Upper lobe of left lung (tissue), 6 donors: Measurements from ENCODE around the gene PAQR8. TPM values are rescaled to one million over a fixed set of nuclear protein-coding genes. Genes with fewer than 3 reads are reported as not detected.
"Not testable (repeated sequence)": the region's sequence is repeated elsewhere in the genome, so short reads cannot be mapped to it uniquely, and the experiment has no call there.

Experiments
- ATAC-seq, 2 donors: fragments of 200-7000 bp; cut with Tn5 transposase; one replicate each; pipeline ENCODE4 v1.9.1; 2022; ENCODE audit warnings: mild to moderate bottlenecking in 2 of 2, moderate library complexity in 2 of 2; ENCODE audit not compliant: low FRiP score in 2 of 2
- DNase-seq, 2 donors: peaks; one replicate each; pipeline ENCODE4 v3.0.0-alpha.2; 2019 to 2020
- H3K27ac ChIP-seq, 4 donors: fragments of 200-600 bp; sonication (generic); one replicate each; pipeline ENCODE4 v1.5.1; 2016 to 2019
- H3K27me3 ChIP-seq, 4 donors: fragments of 200-600 bp; sonication (generic); one replicate each; pipeline ENCODE4 v1.5.1; 2017 to 2019
- H3K36me3 ChIP-seq, 4 donors: fragments of 200-600 bp; sonication (generic); one replicate each; pipeline ENCODE4 v1.5.1; 2016 to 2019
- H3K4me1 ChIP-seq, 4 donors: fragments of 200-600 bp; sonication (generic); one replicate each; pipeline ENCODE4 v1.5.1; 2018 to 2019
- H3K4me3 ChIP-seq, 4 donors: fragments of 200-600 bp; sonication (generic); one replicate each; pipeline ENCODE4 v1.5.1; 2017 to 2019; ENCODE audit warnings: mild to moderate bottlenecking in 2 of 4, moderate library complexity in 1 of 4
- H3K9me3 ChIP-seq, 4 donors: fragments of 200-600 bp; sonication (generic); one replicate each; pipeline ENCODE4 v1.5.1; 2018 to 2019
- CTCF ChIP-seq, 6 experiments: fragments of 450-650 bp in 4 of 6; fragments of 200-600 bp in 2 of 6; sonication (generic) in 2 of 6; IDR thresholded peaks; one replicate each; pipeline ENCODE4 v1.5.1; 2016 to 2019; ENCODE audit warnings: antibody characterized with exemption in 6 of 6
- EP300 ChIP-seq, 4 donors: sonication (generic); formaldehyde crosslinking; IDR thresholded peaks; one replicate each; pipeline ENCODE4 v1.5.1; 2017; ENCODE audit warnings: antibody characterized with exemption in 4 of 4, control low read depth in 2 of 4
- POLR2A ChIP-seq, 4 donors: fragments of 450-650 bp; IDR thresholded peaks; one replicate each; pipeline ENCODE4 v1.5.1; 2016 to 2017; ENCODE audit warnings: antibody characterized with exemption in 4 of 4, mild to moderate bottlenecking in 2 of 4
- POLR2AphosphoS5 ChIP-seq, 2 donors: sonication (generic); formaldehyde crosslinking; IDR thresholded peaks; one replicate each; pipeline ENCODE4 v1.5.1; 2017; ENCODE audit warnings: antibody characterized with exemption in 2 of 2
- WGBS, 2 donors: methylation state at CpG; one replicate each; pipeline ENCODE4 v1.1.5; 2017 to 2018; 5-methylcytosine and 5-hydroxymethylcytosine counted together
- total RNA-seq, 6 donors: library from RNA; depleted of rRNA in 4 of 6; stranded (reverse); fragments of >200 nt in 4 of 6; gene quantifications; one replicate each; pipeline versions ENCODE4 v1.1.0 to v1.2.1, GENCODE V29; 2016 to 2021
- donor health status: DM: no; HTN: no; CAD: no; lungs with moderate emphysema.
- donor health status: DM: no; HTN: yes; CAD: no; lungs with severe emphysema.

The PAQR8 gene
- total RNA-seq, 6 donors from 2014 or later, result 3.4 to 21.6 (median 9.3) TPM

DNA sequence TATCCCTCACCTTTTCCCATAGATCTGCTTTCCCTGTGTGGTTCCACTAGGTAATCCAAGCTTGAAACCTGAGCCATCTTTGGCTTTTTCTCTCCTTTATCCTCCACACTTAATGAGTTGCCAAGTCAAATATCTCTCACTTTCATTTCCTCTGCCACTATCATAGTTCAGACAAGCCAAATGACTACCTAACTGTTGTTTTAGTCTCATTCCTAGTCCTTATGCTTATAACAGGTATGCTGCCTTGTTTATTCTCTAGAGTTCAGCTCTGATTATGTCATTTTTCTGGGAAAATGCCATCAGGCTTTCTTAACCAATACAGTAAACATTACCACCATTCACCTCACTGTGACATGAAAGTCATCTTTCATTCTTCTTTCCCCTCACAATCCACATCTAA is 64.7 kb downstream of the PAQR8 start:
- DNase-seq (no peak), ATAC-seq (no peak)
- Histone ChIP-seq H3K27ac (no peak overlapping the region), H3K36me3 (peaks cover 0 to 8% (median 1%) of the 10 kb centered on the region in 4 donors), H3K4me1 (no peaks in the 10 kb centered on the region), H3K4me3 (no peak overlapping the region), H3K27me3 (no peaks in the 10 kb centered on the region), H3K9me3 (no peaks in the 10 kb centered on the region)
- TF ChIP-seq POLR2A (IDR thresholded peaks at IDR 0.05) (no peak), CTCF (IDR thresholded peaks at IDR 0.05) (no peak), POLR2AphosphoS5 (IDR thresholded peaks at IDR 0.05) (no peak), EP300 (IDR thresholded peaks at IDR 0.05) (no peak)

GRCh38 chr6:52433294-52433693 is 71.3 kb downstream of the PAQR8 start:
- not testable (repeated sequence) for H3K36me3 ChIP-seq, H3K27me3 ChIP-seq, H3K9me3 ChIP-seq, H3K4me1 ChIP-seq, H3K27ac ChIP-seq, DNase-seq, ATAC-seq, H3K4me3 ChIP-seq
- 60 to 78% methylated on average over 2 to 4 of the region's 4 CpGs for WGBS, 2 donors

DNA sequence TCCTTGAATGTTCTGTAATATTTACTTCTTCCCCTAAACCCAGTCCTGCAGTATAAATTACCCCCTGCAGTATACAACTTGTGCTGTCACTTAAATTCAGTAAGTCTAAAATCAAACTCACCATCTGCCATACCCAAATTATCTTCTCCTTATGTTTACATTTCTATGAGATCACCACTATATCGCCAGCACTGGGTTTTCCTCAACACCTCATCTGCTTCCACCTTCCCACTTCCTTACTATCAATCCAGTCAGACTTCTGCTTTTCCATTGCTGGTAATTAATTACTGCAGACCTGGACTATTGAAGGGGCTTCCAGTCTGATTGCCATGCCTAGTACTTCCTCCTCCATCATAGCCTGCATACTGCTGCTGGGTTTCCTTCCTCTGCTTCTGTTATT is 73.4 kb downstream of the PAQR8 start:
- no peak overlapping the region for H3K4me3 ChIP-seq
- TF ChIP-seq POLR2AphosphoS5 (IDR thresholded peaks at IDR 0.05), result no peak
- no peak for TF ChIP-seq CTCF (IDR thresholded peaks at IDR 0.05)
- no peak for TF ChIP-seq EP300 (IDR thresholded peaks at IDR 0.05)
- no peak for TF ChIP-seq POLR2A (IDR thresholded peaks at IDR 0.05)
- ATAC-seq, result no peak
- no peaks in the 10 kb centered on the region for H3K9me3 ChIP-seq
- WGBS, 2 donors, result 33 to 59% methylated on average over 1 of the region's 1 CpG
- H3K27ac ChIP-seq, result no peak overlapping the region
- DNase-seq, result no peak
- H3K27me3 ChIP-seq, result no peaks in the 10 kb centered on the region
- H3K4me1 ChIP-seq, result no peaks in the 10 kb centered on the region
- peaks cover 0 to 8% (median 0%) of the 10 kb centered on the region in 4 donors for H3K36me3 ChIP-seq

GRCh38 chr6:52438926-52439325 is 77.0 kb downstream of the PAQR8 start:
- Histone ChIP-seq H3K36me3 (peaks cover 0 to 7% (median 0%) of the 10 kb centered on the region in 4 donors), H3K4me1 (no peaks in the 10 kb centered on the region), H3K9me3 (no peaks in the 10 kb centered on the region), H3K27me3 (no peaks in the 10 kb centered on the region), H3K27ac (no peak overlapping the region), H3K4me3 (no peak overlapping the region)
- TF ChIP-seq POLR2A (IDR thresholded peaks at IDR 0.05) (no peak), EP300 (IDR thresholded peaks at IDR 0.05) (no peak), CTCF (IDR thresholded peaks at IDR 0.05) (no peak), POLR2AphosphoS5 (IDR thresholded peaks at IDR 0.05) (no peak)
- 80 to 88% methylated on average over 2 of the region's 2 CpGs for WGBS, 2 donors
- DNase-seq, result no peak
- no peak for ATAC-seq

DNA sequence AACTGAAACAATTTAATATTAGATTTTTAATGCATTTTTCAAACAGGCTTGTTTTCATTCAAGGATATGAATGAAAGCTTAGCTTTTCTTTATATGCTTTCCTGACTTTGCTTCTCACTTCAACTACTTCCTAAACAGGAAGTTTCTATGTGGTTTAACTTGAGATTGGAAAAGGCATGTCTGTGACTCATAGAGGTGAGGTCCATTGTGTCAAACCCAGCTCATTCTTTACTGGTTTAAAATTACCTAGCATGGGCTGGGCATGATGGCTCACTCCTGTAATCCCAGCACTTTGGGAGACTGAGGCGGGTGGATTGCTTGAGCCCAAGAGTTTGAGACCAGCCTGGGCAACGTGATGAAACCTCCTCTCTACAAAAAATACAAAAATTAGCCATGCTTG is 92.6 kb downstream of the PAQR8 start:
- Histone ChIP-seq H3K27me3 (no peaks in the 10 kb centered on the region), H3K4me1 (no peaks in the 10 kb centered on the region), H3K27ac (no peak overlapping the region), H3K4me3 (no peak overlapping the region), H3K36me3 (peaks cover 0 to 6% (median 3%) of the 10 kb centered on the region in 4 donors), H3K9me3 (peaks cover 0 to 9% (median under 1%) of the 10 kb centered on the region in 4 donors)
- TF ChIP-seq CTCF (IDR thresholded peaks at IDR 0.05), result no peak
- TF ChIP-seq POLR2A (IDR thresholded peaks at IDR 0.05), result no peak
- TF ChIP-seq POLR2AphosphoS5 (IDR thresholded peaks at IDR 0.05), result no peak
- no peak for TF ChIP-seq EP300 (IDR thresholded peaks at IDR 0.05)
- ATAC-seq, result no peak
- 74 to 85% methylated on average over 2 of the region's 2 CpGs for WGBS, 2 donors
- DNase-seq, result no peak
